Astrocyte of the spinal cord (primary cell): Measurements from ENCODE around the gene IGSF22.

Source experiments
- DNase-seq: peaks from one replicate; pipeline ENCODE4 v3.0.0; 2011; ENCODE audit warnings: low read depth, low spot score
- H3K4me3 ChIP-seq: 2 replicates; pipeline ENCODE4 v1.5.1; 2011; ENCODE audit warnings: low read depth, mild to moderate bottlenecking, low read length, moderate library complexity
- CTCF ChIP-seq: IDR thresholded peaks from 2 replicates; pipeline ENCODE4 v1.5.1; 2012; ENCODE audit warnings: low read depth, mild to moderate bottlenecking, low read length, inconsistent platforms
- in situ Hi-C: cut with HindIII; loops from 2 replicates; pipeline ENCODE4 v1.10.0; 2017; ENCODE audit warnings: low sequenced_read_pairs

The IGSF22 gene

DNA sequence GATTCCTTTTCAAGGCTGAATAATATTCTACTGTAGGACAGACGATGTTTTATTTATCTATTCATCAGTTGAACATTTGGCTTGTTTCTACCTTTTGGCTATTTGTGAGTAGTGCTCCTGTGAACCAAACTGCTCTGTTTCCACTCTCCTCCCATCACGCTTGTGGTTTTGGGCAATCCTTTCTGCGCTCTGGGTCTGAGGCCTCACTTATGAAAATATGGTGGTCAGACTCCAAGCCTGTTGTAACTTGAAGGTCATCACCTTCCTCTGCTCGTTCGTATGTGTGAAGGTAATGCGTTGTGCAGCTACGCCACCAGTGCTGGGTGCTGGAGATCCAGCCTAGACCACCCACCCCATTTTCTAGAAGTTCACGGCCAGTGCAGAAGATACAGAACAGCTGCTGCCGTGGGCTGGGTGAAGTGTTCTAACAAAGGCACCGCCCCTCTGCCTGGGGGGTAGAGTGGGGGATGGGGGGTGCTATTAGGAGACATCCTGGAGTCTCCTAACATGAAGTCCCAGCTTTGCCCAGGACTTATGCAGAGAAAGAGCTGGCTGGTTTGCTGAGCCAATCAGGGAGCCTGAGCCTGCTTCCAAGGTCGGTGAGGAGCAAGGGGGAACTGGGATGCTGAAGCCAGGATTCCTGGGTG is 44.6 kb upstream of the IGSF22 start:
- in situ Hi-C loops: no loop called here

GRCh38 chr11:18769802-18770456 is 43.9 kb upstream of the IGSF22 start:
- in situ Hi-C loops: no loop called here
- no peak for DNase-seq
- TF ChIP-seq CTCF: no peak
- H3K4me3 ChIP-seq: no peak overlapping the region

More for the DNA sequence above, 44.6 kb upstream of the IGSF22 start:
- no peak overlapping the region for H3K4me3 ChIP-seq
- no peak for DNase-seq
- no peak for TF ChIP-seq CTCF

DNA sequence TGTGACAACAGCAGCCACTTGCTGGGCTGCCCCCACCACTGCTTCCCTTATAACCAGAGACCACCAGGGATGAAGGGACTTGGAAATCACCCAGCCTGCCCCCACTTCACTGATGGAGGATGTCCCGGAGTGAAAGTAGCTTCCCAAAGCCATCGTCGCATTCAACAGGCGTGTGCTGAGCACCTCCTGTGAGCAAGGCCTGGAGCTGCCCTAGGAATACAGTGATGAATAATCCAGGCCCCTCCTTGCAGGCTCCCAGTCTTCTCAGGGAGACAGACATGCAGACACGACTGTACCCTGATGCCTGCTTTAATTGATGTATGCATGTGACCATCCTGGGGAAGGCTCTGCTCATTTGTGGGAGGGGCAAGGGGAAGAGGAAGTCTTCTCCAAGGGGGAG is 43.0 kb upstream of the IGSF22 start:
- no peak overlapping the region for H3K4me3 ChIP-seq
- in situ Hi-C loops: no loop called here
- no peak for DNase-seq
- no peak for TF ChIP-seq CTCF

- no peak overlapping the region for H3K4me3 ChIP-seq
- TF ChIP-seq CTCF: no peak
- no peak for DNase-seq
- in situ Hi-C loops: no loop called here
Observed at GRCh38 chr11:18768472-18768901, 42.5 kb upstream of the IGSF22 start.

DNA sequence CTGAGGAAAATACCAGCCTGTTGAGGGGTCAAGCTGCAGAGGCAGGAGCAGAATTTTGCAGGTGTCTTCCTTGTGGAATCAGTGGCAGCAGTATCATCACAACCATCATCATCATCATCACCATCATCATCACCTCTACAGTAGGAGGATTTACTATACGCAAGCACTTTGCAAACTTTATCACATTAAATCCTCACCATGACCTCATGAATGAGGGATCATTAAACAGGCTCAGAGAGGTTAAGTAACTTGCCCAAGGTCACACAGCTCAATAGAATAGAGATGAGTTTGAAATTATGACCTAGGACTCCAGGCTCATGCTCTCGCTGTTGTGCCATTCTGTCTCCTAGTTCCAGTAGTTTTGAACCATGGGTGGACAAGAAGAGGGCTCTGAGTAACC is 40.0 kb upstream of the IGSF22 start:
- TF ChIP-seq CTCF: no peak
- H3K4me3 ChIP-seq: no peak overlapping the region
- in situ Hi-C loops: no loop called here
- no peak for DNase-seq

DNA sequence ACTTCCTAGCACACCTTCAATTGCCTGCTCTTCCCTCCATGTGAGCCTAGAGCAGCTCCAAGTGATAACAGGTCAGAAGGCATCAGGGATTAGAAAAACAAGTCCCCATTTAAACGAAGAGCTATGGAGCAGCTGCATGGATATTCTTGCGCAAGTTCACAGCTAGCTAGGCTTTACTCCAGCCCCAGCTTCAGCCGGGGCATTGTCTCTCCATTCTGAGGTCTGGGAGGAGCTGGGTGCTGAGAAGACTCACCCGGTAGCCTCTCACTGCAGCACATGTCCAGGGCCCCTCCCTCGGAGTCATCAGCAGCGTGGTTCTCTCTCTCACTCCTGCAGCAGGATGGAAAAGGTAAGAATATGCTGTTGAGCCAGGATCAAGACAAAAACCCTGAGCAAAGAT is 39.6 kb upstream of the IGSF22 start:
- H3K4me3 ChIP-seq: no peak overlapping the region
- DNase-seq: no peak
- TF ChIP-seq CTCF: no peak
- in situ Hi-C loops: no loop called here
